HFFc6 (cell line): ENCODE results near the gene NCR3LG1. TPM values are rescaled to one million over a fixed set of nuclear protein-coding genes. Genes with fewer than 3 reads are reported as not detected.

Experiments used
- DNase-seq: peaks from one replicate; pipeline ENCODE4 v3.0.0-alpha.2; 2018
- H3K27ac Mint-ChIP-seq: 2 replicates; pipeline ENCODE4 v1.8.0; 2020; ENCODE audit warnings: mild to moderate bottlenecking, mixed read lengths
- H3K27me3 Mint-ChIP-seq: 2 replicates; pipeline ENCODE4 v1.8.0; 2021; ENCODE audit warnings: mild to moderate bottlenecking, moderate library complexity, mixed read lengths; ENCODE audit not compliant: insufficient read depth
- H3K36me3 Mint-ChIP-seq: 2 replicates; pipeline ENCODE4 v1.8.0; 2021; ENCODE audit warnings: low read depth, mixed read lengths
- H3K4me1 Mint-ChIP-seq: 2 replicates; pipeline ENCODE4 v1.8.0; 2020; ENCODE audit warnings: low read depth, mixed read lengths
- H3K4me3 Mint-ChIP-seq: 2 replicates; pipeline ENCODE4 v1.8.0; 2020; ENCODE audit warnings: mild to moderate bottlenecking, moderate library complexity, mixed read lengths
- H3K9me3 Mint-ChIP-seq: 2 replicates; pipeline ENCODE4 v1.8.0; 2020; ENCODE audit warnings: mild to moderate bottlenecking, mixed read lengths
- CTCF ChIP-seq: fragments of 200-600 bp; sonication (generic); IDR thresholded peaks from 2 replicates; pipeline ENCODE4 v1.5.0; 2021; ENCODE audit warnings: antibody characterized with exemption, mild to moderate bottlenecking
- total RNA-seq, 6 experiments: library from RNA; stranded (reverse); fragmentation: NEBNext Ultra II Directional; extraction: Animal tissue kit (Norgen Biotek cat#: 25700); gene quantifications; 2 replicates in 1 of 6; 3 replicates in 5 of 6; pipeline ENCODE4 v1.2.3, GENCODE V29; 2021

NCR3LG1 gene
- total RNA-seq, 6 experiments from 2014 or later = 2.2 to 3.4 (median 2.5) TPM

DNA sequence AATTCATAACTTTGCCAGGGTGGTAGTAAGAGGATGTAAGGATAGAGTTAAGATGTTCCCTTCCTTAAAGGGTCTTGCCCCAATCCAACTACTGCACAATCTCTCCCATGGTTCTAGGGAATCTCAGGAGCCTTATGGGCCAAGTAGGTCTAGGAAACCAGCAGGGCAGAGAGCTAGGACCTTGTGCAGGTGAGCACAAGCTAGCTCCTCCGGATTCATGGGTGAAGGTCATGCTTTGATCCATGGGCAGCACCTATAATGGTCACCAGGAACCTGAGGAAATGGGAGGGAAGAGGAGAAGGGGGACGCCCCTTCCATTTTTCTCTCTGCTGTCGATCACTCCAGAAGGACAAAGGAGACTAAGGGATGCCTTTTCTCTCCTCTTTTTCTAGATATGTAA, 20.0 kb downstream of the NCR3LG1 start:
- DNase-seq = peak; percentile 37
- no peak overlapping the region for H3K27ac Mint-ChIP-seq
- H3K36me3 Mint-ChIP-seq = peaks cover 85% of the 10 kb centered on the region
- no peak overlapping the region for H3K4me3 Mint-ChIP-seq
- no peaks in the 10 kb centered on the region for H3K27me3 Mint-ChIP-seq
- no peak for TF ChIP-seq CTCF
- H3K9me3 Mint-ChIP-seq = peaks cover 55% of the 10 kb centered on the region
- H3K4me1 Mint-ChIP-seq = peaks cover 6% of the 10 kb centered on the region; the same call in 1 of the 2 replicates

- peaks cover 33% of the 10 kb centered on the region for H3K9me3 Mint-ChIP-seq
- no peak for TF ChIP-seq CTCF
- no peak for DNase-seq
- peaks cover 7% of the 10 kb centered on the region for H3K4me1 Mint-ChIP-seq
- no peak overlapping the region for H3K27ac Mint-ChIP-seq
- H3K4me3 Mint-ChIP-seq = no peak overlapping the region
- peaks cover 64% of the 10 kb centered on the region for H3K36me3 Mint-ChIP-seq
- no peaks in the 10 kb centered on the region for H3K27me3 Mint-ChIP-seq
Observed at GRCh38 chr11:17375547-17375946, 23.9 kb downstream of the NCR3LG1 start.

DNA sequence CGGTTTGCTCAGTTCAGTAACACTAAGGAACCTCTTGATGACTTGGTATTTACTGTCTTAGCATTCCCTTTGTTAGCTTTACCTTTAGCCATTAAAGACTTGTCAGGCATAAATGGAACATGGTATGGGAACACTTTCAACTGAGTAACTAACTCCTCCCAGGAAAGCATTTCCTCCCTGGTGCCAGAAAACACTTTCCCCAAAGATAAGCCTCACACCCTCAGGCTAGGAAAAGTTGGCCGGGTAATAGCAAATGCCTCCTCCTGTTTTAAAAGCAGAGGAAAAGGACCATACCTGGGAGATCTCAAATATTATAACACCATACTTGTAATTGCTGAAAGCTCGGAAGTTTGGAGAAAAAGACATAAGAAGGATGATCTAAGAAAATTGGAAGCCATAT, 24.9 kb downstream of the NCR3LG1 start:
- H3K36me3 Mint-ChIP-seq = peaks cover 55% of the 10 kb centered on the region
- H3K9me3 Mint-ChIP-seq = peaks cover 24% of the 10 kb centered on the region
- H3K4me1 Mint-ChIP-seq = peaks cover 17% of the 10 kb centered on the region
- H3K4me3 Mint-ChIP-seq = no peak overlapping the region
- no peak for TF ChIP-seq CTCF
- H3K27ac Mint-ChIP-seq = no peak overlapping the region
- no peaks in the 10 kb centered on the region for H3K27me3 Mint-ChIP-seq
- no peak for DNase-seq

DNA sequence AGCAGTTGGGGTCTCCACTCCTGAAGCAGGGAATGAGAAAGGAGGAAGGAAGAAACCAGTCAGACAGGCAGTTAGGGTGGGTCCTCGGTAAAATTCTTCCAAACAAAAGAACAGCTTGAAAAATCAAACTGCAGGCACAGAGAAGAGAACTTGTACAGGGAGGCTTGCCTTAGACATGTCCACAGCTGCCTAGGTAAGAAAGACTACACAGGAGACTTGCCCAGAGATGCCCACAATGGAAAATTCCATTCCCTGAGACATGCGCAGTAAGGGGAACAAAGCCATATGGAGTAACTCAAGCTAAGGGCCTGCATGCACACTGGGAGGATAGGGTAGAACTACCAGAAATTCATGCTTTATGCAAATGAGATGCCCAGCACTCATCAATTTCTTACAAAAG, 27.1 kb downstream of the NCR3LG1 start:
- H3K27ac Mint-ChIP-seq = no peak overlapping the region
- H3K9me3 Mint-ChIP-seq = peaks cover 2% of the 10 kb centered on the region; the same call in 1 of the 2 replicates
- TF ChIP-seq CTCF = no peak
- H3K4me1 Mint-ChIP-seq = peaks cover 39% of the 10 kb centered on the region
- no peak overlapping the region for H3K4me3 Mint-ChIP-seq
- peaks cover 35% of the 10 kb centered on the region for H3K36me3 Mint-ChIP-seq
- no peaks in the 10 kb centered on the region for H3K27me3 Mint-ChIP-seq
- no peak for DNase-seq

GRCh38 chr11:17379383-17380180, 28.0 kb downstream of the NCR3LG1 start:
- Mint-ChIP-seq H3K27ac (no peak overlapping the region), H3K36me3 (peaks cover 26% of the 10 kb centered on the region), H3K27me3 (no peaks in the 10 kb centered on the region; the same call in 1 of the 2 replicates)

More at GRCh38 chr11:17379383-17380180, 28.0 kb downstream of the NCR3LG1 start:
- Mint-ChIP-seq H3K4me3 (no peak overlapping the region), H3K4me1 (peaks cover 46% of the 10 kb centered on the region), H3K9me3 (no peaks in the 10 kb centered on the region)
- TF ChIP-seq CTCF = no peak
- DNase-seq = no peak
